Stimulated activated naive CD4-positive, alpha-beta T cell treated with Interleukin-2 at 50 U/mL for 16 hours (primary cell): ENCODE data around the gene PLPPR3.
"Not testable (repeated sequence)": the region's sequence is repeated elsewhere in the genome, so short reads cannot be mapped to it uniquely, and the experiment has no call there.

Experiments
- DNase-seq: peaks from one replicate; lab custom pipeline; 2025; lab: John Stamatoyannopoulos, UW

PLPPR3 gene

DNA sequence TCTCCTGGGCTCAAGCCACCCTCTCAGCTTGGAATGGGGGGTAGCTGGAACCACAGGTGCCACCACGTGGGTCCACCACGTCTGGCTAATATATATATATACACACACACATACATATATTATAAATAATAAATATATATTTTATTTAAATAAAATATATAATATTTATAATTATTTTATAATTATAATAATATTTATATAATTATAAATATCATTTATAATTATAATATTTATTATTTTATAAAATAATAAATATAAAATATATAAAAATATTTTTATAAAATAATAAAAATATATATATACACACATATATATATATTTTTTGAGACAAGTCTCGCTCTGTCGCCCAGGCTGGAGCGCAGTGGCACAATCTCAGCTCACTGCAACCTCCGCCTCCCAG lies 32.8 kb upstream of the PLPPR3 start:
- DNase-seq: no peak

DNA sequence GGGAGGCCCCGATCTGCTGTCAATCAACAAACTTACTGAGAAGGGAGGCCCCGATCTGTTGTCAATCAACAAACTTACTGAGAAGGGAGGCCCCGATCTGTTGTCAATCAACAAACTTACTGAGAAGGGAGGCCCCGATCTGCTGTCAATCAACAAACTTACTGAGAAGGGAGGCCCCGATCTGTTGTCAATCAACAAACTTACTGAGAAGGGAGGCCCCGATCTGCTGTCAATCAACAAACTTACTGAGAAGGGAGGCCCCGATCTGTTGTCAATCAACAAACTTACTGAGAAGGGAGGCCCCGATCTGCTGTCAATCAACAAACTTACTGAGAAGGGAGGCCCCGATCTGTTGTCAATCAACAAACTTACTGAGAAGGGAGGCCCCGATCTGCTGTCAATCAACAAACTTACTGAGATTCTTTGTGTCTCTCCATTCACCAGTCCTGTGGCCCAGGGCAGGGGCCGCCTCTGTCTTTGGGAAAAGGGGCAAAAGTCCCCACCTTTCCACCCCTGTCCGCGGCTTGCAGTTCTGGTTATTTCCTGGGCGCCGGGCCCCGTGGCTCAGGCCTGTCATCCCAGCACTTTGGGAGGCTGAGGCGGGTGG lies 32.0 kb upstream of the PLPPR3 start:
- DNase-seq: not testable (repeated sequence)

DNA sequence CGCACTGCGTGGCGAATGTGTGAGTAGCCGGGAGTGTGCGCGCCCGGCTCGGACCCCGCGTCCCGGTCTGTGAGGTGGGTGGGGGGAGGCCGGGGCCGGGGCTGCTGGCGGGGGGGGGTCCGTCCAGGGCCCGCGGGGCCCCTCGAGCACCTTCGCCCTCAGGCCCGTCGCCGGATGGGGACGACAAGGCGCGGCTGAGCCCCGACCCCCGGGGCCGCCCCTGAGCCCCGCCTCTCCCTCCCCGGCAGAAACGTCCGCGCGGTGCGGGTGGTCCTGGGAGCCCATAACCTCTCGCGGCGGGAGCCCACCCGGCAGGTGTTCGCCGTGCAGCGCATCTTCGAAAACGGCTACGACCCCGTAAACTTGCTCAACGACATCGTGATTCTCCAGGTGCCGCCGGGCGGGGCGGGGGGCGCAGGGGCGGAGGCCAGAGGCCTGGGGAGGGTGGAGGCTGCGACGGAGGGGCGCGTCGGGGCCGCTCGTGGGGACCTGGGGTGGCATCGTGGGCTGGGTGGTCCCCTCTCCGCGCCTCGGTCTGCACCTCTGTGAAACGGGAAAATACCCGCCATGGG lies 31.3 kb upstream of the PLPPR3 start:
- no peak for DNase-seq

DNA sequence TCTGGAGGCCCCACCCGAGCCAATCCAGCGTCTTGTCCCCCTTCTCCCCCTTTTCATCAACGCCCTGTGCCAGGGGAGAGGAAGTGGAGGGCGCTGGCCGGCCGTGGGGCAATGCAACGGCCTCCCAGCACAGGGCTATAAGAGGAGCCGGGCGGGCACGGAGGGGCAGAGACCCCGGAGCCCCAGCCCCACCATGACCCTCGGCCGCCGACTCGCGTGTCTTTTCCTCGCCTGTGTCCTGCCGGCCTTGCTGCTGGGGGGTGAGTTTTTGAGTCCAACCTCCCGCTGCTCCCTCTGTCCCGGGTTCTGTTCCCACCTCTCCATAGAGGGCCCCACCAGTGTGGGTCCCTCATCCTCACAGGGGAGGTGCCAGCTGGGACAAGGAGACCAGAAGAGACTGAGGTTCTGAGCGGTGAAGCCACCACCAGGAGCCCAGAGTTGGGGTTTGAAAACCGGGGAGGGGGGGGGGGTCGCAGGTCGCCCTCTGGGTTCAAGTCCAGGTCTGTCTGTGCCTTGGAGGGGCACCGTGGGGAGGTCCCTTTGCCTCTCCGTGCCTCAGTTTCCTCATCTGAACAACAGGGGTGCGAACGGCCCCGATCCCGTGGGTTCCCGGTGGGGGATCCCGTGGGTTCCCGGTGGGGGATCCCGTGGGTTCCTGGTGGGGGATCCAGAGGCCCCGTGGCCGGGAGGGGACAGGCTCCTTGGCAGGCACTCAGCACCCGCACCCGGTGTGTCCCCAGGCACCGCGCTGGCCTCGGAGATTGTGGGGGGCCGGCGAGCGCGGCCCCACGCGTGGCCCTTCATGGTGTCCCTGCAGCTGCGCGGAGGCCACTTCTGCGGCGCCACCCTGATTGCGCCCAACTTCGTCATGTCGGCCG lies 30.6 kb upstream of the PLPPR3 start, which contains the start of gene ELANE:
Gene ELANE, plus strand, starts transcription at position 168 of the 878 bp plus-strand sequence. Its CDS starts 26 bp downstream, at position 194.
- DNase-seq: no peak

DNA sequence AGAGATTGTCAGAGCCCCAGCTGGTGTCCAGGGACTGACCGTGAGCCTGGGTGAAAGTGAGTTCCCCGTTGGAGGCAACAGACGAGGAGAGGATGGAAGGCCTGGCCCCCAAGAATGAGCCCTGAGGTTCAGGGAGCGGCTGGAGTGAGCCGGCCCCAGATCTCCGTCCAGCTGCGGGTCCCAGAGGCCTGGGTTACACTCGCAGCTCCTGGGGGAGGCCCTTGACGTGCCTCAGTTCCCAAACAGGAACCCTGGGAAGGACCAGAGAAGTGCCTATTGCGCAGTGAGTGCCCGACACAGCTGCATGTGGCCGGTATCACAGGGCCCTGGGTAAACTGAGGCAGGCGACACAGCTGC lies 29.2 kb upstream of the PLPPR3 start:
- DNase-seq: no peak

DNA sequence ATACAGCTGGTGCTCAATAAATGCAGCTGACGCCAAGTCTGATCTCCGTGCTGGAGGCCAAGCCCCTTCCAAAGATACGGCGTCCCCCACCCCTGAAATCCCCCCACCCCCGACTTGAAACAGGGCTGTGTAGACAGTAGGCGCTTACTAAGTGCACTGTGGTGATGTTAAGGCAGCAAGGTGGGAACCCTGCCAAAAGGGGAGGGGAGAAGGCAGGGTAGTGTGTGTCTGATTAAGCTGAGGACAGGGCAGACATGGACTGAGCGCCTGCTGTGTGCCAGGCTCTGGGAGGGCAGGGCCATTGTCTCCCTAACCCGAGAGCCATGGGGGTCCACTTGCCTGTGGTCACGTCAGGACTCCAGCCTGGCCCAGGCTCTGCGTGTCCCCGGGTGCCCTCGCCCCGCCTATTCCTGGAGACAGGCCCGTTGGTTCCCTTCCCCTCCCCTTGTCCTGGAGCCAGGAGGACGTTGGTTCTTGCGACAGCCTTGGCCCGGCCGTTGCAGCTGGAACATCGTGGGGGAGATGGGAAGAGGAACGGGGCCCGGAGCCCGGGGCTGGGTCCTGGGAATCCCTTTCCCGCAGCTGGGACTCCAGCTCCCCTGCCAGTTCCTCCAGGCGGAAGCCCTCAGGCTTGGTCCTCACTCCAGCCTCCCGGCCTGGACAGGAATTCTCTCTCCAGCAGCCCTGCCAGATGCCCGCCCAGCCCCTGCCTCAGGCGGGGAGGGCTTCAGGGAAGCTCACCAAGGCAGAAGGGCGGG lies 28.6 kb upstream of the PLPPR3 start:
- no peak for DNase-seq

DNA sequence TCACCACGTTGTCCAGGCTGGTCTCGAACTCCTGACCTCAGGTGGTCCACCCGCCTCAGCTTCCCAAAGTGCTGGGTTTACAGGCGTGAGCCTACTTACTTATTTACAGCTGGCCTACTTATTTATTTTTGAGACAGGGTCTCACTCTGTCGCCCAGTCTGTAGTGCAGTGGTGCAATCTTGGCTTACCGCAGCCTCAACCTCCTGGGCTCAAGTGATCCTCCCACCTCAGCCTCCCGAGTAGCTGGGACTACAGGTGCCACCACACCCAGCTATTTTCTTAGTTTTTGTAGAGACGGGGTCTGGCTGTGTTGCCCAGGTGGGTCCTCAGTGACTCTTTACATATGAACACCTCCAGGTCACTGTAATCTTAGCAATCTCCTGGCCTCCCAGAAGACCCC lies 27.4 kb upstream of the PLPPR3 start:
- not testable (repeated sequence) for DNase-seq

DNA sequence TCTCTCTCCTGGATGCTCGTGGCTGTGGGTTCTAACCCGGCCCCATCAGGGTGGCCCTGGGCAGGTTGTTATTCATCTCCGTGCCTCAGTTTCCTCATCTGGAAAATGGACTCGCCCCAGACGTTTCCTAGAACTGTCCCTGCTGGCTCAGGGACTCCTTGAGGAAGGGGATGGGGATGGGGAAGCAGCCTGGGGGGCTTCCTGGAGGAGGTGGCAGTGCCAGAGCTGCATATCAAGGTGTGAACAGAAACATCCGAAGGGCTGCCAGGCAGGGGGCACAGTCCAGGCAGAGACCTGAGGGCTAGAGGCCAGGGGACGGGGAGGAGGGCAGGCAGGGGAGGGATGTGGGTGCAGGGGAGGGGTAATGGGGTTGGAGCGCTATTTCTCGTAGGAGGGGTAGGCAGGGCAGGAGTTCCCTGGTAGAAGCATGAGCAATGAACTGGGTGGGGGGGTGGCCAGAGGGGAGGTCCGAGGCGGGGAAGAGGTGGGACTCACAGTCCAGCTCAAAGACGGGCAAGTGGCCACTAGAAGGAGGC lies 26.7 kb upstream of the PLPPR3 start:
- DNase-seq: no peak

DNA sequence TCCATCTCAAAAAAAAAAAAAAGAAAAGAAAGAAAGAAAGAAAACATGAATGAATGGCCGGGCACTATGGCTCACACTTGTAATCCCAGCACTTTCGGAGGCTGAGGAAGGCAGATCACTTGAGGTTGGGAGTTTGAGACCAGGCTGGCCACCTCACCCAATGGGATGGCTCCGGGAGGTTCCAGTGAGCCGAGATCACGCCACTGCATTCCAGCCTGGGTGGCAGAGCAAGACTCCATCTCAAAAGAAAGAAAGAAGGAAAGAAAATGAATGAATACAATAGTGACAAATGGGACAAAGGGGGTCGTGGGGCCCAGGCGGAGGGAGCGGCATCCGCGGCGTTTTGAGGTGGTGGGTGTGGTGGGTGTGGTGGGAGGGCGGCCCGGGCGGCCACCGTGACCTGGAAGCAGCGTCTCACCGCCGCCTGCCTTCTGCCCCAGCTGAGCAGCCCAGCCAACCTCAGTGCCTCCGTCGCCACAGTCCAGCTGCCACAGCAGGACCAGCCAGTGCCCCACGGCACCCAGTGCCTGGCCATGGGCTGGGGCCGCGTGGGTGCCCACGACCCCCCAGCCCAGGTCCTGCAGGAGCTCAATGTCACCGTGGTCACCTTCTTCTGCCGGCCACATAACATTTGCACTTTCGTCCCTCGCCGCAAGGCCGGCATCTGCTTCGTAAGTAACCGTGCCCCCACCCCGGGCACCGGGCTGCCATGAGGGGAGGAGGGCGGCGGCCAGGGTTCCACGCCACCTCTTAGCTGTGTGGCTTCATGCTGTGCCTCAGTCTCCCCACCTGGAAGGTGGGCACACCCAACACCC lies 24.2 kb upstream of the PLPPR3 start:
- no peak for DNase-seq

DNA sequence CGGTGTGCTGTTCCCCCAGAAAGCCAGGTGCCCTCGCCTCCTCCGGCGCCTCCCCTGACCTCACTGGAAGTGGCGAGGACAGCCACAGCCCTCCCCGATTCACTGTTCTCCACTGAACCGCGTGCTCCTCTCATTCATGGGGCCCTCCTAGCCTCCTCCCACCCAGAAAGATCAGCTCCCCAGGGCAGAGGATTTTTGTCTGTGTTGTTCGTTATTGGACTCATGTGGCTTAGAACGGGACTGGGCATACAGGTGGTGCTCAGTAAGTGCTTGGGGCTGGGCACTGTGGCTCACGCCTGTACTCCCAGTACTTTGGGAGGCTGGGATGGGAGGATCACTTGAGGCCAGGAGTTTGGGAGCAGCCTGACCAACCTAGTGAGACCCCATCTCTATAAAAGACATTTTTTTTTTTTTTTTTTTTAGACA lies 22.8 kb upstream of the PLPPR3 start:
- DNase-seq: no peak

DNA sequence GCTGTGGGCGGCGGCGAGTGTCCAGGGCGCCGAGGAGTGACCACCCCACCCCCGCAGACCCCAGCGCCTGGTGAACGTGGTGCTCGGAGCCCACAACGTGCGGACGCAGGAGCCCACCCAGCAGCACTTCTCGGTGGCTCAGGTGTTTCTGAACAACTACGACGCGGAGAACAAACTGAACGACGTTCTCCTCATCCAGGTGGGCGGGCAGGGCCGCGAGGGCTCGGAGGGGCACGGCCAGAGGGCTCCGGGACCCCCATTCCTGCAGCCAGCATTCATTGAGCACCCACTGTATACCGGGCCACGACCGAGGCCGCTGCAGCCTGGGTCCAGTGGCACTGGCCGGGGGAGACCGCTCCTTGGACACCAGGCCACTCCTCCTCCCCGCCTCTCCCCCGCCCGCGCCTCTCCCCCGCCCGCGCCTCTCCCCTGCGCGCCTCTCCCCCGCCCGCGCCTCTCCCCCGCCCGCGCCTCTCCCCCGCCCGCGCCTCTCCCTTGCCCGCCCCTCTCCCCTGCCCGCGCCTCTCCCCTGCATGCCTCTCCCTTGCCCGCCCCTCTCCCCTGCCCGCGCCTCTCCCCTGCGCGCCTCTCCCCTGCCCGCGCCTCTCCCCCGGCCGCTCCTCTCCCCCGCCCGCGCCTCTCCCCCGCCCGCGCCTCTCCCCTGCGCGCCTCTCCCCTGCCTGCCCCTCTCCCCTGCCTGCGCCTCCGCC lies 22.2 kb upstream of the PLPPR3 start:
- DNase-seq: no peak

DNA sequence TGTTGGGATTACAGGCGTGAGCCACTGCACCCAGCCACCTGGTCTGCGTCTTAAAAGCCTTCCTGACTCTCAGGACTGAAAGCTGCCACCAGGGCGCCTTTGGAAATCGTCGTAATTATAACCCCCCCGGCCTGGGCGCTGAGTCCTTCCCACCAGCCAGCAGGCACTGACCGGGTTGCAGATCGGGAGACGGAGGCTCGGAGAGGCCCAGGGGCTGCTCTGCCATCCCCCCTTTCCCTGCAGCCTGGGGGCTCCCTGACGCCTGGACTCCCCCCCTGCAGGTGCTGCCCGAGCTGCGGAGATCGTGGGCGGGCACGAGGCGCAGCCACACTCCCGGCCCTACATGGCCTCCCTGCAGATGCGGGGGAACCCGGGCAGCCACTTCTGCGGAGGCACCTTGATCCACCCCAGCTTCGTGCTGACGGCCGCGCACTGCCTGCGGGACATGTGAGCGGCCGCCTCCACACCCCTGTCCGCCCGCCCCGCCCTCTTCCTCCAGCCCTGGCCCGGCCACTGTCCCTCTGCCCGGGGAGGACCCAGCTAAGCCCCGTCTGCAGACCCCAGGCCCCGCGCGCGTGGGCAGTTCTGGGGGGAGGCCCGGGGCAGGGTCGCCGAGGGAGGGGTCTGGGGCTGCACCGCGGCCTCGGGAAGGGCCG lies 21.6 kb upstream of the PLPPR3 start:
- DNase-seq: no peak

DNA sequence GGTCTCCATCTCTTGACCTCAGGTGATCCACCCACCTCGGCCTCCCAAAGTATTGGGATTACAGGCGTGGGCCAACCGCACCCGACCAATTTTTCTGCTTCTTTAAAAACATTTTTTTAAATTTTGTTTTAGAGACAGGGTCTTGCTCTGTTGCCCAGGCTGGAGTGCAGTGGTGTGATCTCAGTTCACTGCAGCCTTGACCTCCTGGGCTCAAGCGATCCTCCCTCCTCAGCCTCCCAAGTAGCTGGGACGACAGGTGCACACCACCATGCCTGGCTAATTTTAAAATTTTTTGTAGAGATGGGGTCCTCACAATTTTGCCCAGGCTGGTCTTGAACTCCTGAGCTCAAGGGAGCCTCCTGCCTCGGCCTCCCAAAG lies 21.0 kb upstream of the PLPPR3 start:
- not testable (repeated sequence) for DNase-seq

DNA sequence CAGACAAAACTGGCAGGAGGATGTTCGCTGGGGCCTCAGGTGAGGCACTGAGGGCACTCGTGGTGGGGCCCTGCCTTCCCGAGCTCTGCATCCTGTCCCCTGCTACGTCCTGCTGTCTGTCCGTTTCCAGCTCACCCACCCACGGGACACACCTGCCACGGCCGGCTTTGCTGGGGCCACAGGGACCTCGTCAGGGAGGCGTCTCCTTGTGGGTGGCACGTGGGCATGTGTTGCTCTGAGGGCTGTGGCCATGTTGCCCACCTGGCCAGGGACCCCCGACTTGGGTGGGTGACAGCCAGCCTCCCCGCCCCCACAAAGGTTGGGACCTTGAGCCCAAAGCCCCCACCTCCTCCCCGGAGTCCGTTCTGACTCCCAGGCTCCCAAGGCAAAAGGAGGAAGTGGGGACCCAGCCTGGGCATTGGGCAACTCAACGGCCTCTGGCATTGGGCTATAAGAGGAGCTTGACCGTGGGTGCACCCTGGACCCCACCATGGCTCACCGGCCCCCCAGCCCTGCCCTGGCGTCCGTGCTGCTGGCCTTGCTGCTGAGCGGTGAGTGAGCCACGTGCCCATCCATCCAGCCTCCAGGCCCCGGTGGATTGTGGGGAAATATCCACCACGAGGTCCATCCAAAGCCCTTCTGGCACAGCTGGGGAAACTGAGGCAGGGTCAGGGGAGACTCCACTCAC lies 18.9 kb upstream of the PLPPR3 start, which contains the start of gene PRTN3:
Gene PRTN3, plus strand, starts transcription at position 481 of the 688 bp plus-strand sequence. Its CDS starts 10 bp downstream, at position 491.
- no peak for DNase-seq

DNA sequence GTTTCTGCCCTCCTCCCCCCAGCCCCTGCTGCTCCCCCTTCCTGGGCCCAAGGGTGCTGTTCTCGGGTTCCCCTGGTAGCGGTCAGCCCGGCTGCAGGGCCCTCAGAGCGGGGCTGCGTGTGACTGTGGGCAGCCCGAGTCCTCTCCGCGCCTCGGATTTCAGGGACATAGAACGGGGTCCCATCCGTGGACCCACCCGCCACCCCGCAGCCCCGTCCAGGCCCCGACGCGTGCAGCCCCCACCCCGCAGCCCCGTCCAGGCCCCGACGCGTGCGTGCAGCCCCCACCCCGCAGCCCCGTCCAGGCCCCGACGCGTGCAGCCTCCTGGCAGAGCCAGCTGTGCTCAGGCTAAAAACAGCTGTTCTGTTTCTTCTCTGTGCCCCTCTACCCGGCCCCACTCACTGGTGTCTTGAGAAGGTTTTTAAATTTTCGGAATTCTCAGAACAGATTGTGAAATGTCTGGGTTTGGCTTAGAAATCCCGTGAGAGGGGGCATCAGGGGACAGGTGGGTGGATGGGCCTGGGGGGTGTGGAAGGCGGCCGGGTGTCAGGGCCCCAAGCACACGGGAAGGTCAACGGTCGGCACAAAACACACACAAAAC lies 13.6 kb upstream of the PLPPR3 start:
- DNase-seq: no peak

DNA sequence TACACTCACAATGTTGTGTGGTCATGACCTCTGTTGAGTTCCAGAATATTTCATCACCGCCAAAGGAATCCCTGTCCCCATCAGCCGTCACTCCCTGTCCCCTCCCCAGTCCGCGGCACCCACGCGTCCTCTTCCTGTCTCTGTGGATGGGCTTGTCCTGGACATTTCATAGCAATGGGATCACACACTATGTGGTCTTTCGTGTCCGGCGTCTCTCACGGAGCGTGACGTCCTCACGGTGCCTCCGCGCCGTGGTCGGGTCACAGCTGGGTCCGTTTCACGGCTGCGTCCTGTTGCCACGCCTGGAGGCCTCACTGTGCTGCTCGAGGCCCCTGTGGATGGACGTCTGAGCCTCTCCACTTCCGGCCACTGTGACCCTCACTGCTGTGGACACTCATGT lies 12.5 kb upstream of the PLPPR3 start:
- DNase-seq: no peak

DNA sequence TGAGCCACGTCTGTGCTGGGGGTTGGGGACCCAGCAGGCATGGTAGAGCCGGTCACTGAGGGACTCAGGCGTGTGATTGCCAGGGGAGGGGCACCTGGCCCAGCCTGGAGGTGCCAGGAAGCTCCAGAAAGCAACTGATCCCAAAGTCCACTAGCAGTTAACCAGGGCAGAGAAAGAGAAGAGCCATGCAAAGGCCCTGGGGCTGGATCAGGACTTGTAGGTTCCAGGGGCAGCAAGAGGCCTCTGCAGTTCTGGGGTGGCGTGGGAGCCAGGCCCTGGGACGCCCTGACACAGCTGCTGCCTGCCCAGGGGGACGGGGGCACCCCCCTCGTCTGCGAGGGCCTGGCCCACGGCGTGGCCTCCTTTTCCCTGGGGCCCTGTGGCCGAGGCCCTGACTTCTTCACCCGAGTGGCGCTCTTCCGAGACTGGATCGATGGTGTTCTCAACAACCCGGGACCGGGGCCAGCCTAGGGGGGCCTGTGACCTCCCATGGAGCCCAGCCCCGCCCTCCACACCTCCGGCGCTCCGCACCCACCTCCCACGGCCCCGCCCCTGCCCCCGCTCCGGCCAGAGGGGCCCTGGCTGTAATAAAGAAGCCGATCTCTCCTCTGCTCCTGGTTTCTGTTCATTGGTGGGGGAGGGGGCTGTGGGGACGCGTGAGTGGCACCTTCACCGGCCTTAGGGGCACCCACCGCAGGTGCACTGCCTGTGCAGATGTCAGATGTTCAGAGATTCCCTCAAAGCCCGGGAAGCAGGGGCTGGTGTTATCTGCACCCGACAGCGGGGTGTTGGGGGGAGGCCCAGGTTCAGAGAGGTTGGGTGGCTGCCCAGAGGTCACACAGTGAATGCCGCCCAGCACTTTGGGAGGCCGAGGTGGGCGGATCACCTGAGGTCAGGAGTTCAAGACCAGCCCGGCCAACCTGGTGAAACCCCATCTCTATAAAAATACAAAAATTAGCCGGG lies 9.9 kb upstream of the PLPPR3 start:
- no peak for DNase-seq
